NCI-H774 (cell line): ENCODE data around the gene TOP3B.

Experiments used
- DNase-seq: peaks from one replicate; lab custom pipeline; 2025; lab: John Stamatoyannopoulos, UW

Gene TOP3B

GRCh38 chr22:22010358-22010757 is 27.8 kb upstream of the TOP3B start:
- DNase-seq: no peak

- no peak for DNase-seq
Observed at GRCh38 chr22:22009661-22010060, 27.1 kb upstream of the TOP3B start.

GRCh38 chr22:22006596-22006990 is 24.0 kb upstream of the TOP3B start:
- no peak for DNase-seq

DNA sequence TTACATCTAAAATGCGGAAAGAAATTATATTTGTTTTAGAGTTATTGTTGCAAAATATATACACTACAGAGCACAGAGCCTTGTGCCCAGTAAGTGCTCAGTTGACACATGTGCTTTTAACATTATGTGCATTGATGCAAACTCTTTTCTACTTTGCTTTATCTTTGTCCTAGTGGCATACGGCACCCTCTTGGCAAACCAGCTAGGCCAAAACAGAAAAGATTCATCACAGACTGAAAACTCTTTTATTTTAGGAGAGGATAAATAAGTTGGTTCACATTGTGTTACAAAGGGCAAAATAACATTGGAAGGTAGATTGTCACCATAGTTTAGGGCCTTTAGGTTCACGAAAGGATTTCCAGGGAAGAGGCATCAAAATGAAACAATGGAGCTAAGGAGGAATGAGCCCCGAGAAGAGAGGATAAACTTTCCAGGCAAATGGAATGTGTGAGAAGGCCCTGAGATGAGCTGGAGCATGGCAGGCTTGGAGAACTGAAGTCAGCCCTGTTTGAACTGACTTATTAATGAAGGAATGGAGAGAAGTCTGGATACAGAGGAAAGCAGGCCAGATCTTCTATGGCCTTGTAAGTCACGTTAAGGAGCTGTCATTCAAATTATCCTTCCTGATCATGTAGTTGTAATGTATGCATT is 23.5 kb upstream of the TOP3B start:
- DNase-seq: no peak

DNA sequence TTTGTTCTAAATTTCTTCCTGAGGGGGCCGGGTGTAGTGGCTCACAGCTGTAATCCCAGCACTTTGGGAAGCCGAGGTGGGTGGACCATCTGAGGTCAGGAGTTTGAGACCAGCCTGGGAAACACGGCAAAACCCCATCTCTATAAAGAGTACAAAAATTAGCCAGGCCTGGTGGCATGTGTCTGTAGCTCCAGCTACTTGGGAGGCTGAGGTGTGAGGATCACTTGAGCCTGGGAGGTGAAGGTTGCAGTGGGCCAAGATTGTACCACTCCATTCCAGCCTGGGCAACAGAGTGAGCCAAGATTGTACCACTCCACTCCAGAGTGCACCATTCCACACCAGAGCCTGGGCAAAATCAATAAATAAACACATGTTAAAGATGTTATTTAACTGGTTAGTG is 20.6 kb upstream of the TOP3B start:
- no peak for DNase-seq

DNA sequence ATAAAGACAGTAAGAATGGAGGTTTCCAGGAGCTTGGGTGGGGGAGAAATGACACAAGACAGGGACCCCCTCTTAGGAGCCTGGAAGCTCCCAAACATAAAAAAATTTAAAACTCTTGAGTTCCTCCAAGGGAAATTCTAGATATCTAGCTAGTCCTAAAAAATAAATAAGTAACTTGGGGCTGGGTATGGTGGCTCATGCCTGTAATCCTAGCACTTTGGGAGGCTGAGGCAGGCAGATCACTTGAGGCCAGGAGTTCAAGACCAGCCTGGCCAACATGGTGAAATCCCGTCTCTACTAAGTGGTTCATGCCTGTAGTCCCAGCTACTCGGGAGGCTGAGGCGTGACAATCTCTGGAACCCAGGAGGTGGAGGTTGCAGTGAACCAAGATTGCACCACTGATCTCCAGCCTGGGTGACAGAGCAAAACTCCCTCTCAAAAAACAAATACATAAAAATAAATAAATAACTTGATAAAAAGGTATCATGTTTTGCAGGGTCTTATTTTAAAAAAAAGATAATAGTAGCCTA is 20.0 kb upstream of the TOP3B start:
- DNase-seq: no peak

GRCh38 chr22:22001664-22002525 is 19.3 kb upstream of the TOP3B start:
- DNase-seq: no peak

- DNase-seq: no peak
Observed at GRCh38 chr22:21998595-21999247, 16.1 kb upstream of the TOP3B start.

DNA sequence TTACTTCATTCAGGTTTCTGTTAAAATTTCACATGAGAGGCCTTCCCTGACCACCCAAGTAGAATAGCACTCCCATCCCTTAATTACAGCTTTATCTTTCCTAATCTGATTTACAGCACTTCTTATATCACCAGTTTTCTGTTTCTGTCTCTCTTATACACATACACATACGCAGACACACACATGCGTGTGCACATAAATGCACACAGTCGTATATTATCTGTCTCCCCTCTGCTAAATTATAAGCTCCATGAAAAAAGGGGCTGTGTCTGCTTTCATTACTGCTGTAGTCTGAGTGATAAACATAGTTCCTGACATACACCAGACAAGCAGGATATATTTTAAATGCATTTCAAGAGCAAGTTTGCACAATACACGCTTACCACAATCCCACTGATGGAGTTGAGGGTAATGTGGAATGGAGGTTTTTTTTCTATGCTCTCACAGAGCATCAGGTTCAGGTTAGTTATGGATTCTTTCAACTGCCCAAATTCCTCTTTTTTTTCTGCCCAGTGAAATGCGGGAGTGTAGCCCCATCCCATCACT is 13.7 kb upstream of the TOP3B start:
- DNase-seq: no peak

- DNase-seq: no peak
Observed at GRCh38 chr22:21995660-21996059, 13.1 kb upstream of the TOP3B start.

DNA sequence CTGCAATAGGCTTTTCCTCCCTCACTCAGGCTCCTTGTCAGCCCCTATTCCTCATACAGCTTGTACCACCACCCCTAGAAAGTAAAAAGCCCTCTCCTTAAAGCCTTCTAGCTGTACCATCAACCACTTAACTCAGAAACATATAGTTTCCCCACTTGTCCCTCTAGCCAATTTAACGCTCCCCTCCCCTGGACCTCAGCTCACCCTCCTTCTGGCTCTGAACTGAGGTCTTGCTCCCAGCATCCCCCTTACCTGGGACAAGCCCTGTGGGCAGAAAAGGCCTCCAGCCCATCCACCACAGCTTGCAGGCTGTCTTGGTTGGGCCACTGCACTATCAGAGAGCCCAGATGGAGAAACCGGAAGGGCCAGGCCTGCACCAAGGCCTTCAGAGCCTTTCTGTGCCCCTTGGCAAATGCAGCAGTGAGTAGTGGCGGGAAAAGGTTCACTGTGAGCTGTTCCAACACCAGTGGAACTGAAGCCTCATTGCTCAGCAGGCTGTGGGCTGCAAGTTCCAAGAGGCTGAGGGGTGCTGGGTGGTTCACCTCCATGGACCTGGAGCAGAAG is 12.4 kb upstream of the TOP3B start:
- DNase-seq: no peak

- DNase-seq: no peak
Observed at GRCh38 chr22:21992593-21993237, 10.1 kb upstream of the TOP3B start.

DNA sequence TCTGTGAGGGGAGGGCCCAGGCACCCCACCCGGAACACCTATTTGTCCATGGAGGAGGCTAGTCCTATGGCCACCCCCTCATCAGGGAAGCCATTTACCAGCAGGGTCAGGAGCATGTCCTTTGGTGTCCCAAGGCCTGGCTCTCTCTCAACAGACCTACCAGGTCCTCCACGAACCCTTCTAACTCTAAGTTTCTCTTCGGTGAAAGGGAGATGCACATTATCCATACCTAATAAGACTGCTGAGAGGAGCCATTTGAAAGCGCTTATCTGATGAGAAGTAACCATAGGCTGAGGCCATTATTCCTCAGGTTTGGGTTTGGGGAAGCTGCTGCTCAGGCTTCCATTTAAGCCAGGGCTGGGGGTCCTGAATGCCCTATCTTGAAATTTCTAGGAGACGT is 9.2 kb upstream of the TOP3B start:
- DNase-seq: no peak

DNA sequence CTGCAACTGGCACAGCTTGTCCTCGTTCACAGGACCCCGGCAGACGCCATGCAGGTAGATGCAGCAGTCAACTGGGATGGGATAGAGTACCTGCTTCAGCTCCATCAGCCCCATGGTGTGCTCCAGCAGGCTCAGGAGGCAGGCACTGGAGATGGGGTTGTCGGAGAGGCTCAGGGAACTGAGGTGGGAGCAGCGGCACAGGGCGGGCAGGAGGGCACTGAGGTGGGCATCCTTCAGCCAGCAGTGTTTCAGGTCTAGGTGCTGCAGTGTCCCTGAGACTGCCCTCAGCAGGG is 8.7 kb upstream of the TOP3B start:
- DNase-seq: no peak

DNA sequence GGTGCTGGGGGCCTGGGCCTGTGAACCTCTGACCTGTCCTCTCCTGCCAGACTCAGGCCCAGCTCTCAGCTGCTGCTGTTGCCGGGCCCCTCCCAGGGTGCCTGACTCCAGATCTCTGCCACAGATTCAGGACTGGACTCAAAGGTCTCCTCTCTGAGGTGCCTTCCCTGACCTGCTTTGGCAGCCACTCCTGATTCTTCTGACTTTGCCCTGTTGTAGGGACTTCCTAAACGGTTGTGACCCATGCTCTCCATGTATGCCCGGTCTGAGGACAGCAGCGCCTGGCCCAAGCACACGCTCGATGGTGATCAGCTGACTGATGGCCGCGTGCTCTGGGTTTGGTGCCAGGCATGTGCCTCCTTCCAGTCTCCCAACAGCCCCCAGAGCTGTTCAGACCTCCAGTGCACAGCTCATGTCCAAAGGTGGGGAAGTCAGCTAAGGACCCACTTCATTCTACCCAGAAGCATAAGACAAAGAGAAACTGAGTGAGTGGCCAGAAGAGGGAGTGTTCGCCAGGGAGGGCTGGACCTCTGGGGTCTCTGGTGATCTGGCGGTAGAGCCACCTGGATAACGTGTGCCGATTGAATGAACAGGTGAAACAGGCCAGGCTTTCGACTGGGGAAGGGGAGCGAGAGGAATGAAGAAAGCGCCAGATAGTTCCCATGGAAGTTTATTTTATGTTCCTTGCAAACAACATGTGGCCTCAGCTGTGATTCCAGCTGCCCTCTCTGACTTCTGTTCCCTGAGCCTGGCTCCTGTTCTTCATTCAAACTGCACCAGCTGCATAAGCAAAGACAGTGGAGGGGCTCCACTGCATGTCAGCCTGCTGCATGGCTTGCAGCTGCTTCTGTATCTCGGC is 8.1 kb upstream of the TOP3B start:
- DNase-seq: no peak

DNA sequence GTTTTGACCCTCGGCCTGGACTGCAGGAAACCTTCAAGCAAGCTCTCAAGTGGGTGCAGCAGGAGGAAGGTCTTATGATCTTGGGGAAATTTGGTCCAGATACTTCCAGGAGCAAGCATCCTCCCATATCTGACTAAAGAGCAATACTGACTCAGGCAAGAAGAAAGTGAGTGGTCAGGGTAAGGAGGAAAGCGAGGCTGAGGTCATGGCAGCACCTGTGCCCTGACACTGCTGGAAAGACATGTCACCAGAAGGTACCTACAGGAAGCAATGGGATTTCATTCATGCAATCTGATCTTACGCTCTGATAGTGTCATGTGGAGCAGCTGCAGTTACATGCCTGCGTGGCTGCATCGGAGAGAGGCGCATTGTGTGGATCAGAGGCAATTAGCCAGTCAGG is 6.5 kb upstream of the TOP3B start:
- DNase-seq: no peak

DNA sequence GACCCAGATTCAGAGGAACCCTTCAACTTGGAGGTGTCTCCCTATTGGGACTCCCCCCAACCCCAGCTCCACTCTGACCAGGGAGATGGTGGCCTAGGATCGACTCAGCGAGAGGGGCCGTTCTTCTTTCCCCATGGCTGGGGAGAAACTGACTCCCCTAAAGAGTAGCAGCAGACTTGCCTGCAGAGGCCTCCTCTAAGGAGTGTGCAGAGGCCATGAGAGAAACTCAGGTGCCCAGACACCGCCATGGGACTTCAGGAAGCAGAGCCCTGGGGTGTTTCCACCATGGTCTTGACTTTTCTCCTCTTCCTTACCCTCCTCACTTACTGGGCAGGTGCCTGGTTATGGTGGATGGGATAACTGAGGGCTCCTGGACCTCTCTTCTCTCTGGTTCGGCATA is 2.6 kb upstream of the TOP3B start:
- no peak for DNase-seq

DNA sequence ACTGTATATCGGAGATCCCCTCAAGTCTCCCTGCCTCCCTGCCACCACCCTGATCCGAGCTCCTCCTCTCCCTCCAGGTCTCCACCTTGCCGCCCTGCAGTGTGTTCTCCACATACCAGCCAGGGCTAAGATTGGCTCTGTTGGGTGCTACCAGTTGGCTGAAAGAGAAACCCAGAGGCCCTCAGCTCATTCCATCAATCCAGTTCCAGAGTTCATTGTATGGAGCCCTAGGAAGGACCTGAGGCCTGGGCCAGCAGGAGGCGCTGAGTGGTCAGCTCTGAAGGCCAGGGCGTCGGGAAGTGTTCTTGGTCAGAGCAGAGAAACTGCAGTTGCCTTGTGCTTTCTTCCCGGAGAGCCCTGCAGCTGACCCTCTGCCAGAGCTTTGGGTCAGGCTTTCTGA is 2.2 kb upstream of the TOP3B start:
- no peak for DNase-seq

DNA sequence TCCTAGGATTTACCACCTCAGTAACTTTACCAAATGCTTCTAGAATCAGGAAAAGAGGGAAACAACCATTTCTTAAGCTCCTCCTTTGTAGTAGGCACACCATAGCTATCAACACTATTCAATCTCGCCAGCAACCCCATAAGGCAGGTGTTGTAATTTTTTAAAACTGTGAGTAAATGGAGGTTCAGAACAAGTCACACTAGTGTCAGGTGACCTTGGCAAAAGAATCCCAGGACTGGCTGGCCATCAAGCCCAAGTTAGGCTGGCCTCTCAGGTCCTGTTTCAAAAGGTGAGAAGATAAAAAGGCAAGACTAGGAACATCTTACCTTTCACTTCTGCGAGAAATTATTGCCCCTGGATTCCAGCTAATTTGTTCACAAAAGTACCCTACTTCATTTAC is 713 bp downstream of the TOP3B start:
- no peak for DNase-seq

GRCh38 chr22:21980547-21980946 is 2.0 kb downstream of the TOP3B start:
- DNase-seq: no peak
